GM04504 (cell line): ENCODE measurements around the gene SNTB2.

ENCODE experiments used
- DNase-seq: peaks from one replicate; pipeline ENCODE4 v3.0.0-alpha.2; 2012; ENCODE audit warnings: low read depth

The SNTB2 gene

DNA sequence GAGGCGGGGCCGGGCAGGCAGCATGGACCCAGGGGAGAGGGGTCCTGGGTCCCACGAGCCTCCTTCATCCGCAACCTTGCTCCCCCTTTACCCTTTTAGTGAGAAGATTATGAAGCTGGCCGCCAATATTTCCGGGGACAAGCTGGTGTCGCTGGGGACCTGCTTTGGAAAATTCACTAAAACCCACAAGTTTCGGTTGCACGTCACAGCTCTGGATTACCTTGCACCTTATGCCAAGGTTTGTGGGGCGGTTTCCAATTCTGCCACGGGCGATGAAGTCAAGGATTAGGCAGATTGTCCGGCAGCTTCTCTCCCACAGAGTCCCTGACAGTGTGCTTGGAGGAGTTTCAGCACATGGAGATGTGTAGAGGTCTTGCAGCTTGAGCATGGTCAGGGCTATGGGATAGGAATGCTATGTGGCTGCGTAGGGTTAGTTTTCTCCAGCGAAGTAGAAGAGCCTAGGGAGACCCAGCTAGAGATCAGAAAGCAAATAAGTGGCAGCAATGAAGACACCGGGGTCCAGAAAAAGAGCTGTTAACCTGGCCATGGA is 153.2 kb downstream of the SNTB2 start:
- DNase-seq: no peak

GRCh38 chr16:69344171-69344570 is 157.2 kb downstream of the SNTB2 start:
- no peak for DNase-seq

GRCh38 chr16:69345923-69346322 is 159.0 kb downstream of the SNTB2 start:
- DNase-seq: no peak

DNA sequence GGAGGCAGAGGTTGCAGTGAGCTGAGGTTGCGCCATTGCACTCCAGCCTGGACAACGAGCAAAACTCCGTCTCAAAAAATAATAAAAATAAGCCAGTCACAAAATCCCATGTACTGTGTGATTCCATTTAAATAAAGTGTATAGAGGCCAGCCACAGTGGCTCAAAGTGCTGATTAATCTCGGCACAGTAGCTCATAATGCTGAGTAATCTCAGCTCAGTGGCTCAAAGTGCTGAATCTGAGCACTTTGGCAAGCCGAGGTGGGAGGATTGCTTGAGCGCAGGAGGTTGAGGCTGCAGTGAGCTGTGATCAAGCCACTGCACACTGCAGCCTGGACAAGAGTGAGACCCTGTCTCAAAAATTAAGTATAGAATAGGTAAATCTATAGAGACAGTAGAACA is 159.7 kb downstream of the SNTB2 start:
- no peak for DNase-seq

DNA sequence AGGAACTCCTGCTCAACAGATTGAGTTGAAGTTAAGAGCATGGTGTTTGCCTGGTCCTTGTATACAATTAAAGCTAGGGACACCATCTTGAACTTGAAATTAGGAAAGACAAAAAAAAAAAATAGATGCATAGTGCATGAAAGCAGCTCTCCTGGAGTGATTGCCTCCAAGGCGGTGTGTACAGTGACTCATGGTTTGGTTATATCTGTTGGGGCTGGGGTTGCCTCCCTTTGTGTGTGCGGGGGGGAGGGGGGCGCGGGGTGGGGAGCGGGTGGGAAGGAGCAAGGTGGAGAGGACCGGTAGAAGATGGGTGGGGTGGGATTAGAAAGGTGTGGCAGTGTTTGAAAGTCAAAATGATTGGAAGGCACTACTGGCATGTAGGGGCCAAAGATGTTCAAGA is 161.3 kb downstream of the SNTB2 start:
- no peak for DNase-seq

GRCh38 chr16:69349536-69349935 is 162.6 kb downstream of the SNTB2 start:
- no peak for DNase-seq

DNA sequence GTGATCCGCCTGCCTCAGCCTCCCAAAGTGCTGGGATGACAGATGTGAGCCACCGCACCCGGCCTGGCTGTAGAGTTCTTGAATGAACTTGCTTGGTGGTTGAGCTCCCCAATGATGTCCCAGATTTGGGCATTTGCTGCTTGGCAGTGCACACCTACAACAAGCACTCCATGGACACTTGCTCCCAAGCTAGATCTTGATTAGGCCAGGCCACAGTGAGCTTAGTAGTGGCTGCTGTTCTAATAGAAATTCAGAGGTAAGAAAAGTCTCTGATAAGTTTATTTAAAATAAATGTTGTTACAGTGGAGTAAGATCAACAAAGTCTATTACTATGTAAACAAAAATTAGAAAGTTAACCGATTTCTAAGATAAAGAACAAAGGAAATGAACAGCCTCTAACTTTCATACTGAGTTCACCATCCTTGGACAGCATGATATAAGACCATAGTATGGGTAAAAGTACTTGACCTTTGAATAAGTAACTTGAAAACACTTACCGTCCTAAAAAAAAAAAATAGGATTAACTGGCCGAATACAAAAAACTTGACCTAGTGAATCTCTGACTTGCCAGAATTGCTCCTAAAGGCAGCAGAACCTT is 163.7 kb downstream of the SNTB2 start:
- no peak for DNase-seq

- no peak for DNase-seq
These were observed 164.5 kb downstream of the SNTB2 start, which contains the start of gene TMED6 for GRCh38 chr16:69351309-69352027. Gene TMED6 (minus strand): TSS chr16:69351786. CDS start chr16:69351753, 33 bp downstream.
